Esophagus squamous epithelium (tissue), 5 donors: ENCODE measurements around the gene OR4N5. TPM values are rescaled to one million over a fixed set of nuclear protein-coding genes. Genes with fewer than 3 reads are reported as not detected.
"Not testable (repeated sequence)": the region's sequence is repeated elsewhere in the genome, so short reads cannot be mapped to it uniquely, and the experiment has no call there.

ENCODE experiments used
- DNase-seq: peaks from one replicate; lab custom pipeline; 2025; lab: John Stamatoyannopoulos, UW
- H3K27ac ChIP-seq, 4 donors: fragments of 200-600 bp; sonication (generic); one replicate each; pipeline ENCODE4 v1.5.1; 2016 to 2019; ENCODE audit warnings: mild to moderate bottlenecking in 1 of 4
- H3K27me3 ChIP-seq, 4 donors: fragments of 200-600 bp; sonication (generic); 1 replicate in 3 of 4; 2 replicates in 1 of 4; pipeline versions ENCODE4 v1.5.1 to v1.6.0; 2017 to 2021; ENCODE audit warnings: antibody characterized with exemption in 1 of 4
- H3K36me3 ChIP-seq, 3 donors: fragments of 200-600 bp; sonication (generic); one replicate each; pipeline ENCODE4 v1.5.1; 2016 to 2019
- H3K4me1 ChIP-seq, 3 donors: fragments of 200-600 bp; sonication (generic); one replicate each; pipeline ENCODE4 v1.5.1; 2017 to 2019
- H3K4me3 ChIP-seq, 4 donors: fragments of 200-600 bp; sonication (generic); 1 replicate in 3 of 4; 2 replicates in 1 of 4; pipeline ENCODE4 v1.5.1; 2016 to 2019; ENCODE audit warnings: mild to moderate bottlenecking in 2 of 4, moderate library complexity in 1 of 4
- H3K9me3 ChIP-seq, 3 donors: fragments of 200-600 bp; sonication (generic); one replicate each; pipeline ENCODE4 v1.5.1; 2016 to 2019
- POLR2A ChIP-seq, 4 donors: fragments of 450-650 bp; IDR thresholded peaks; one replicate each; pipeline ENCODE4 v1.6.1; 2017; ENCODE audit warnings: antibody characterized with exemption in 4 of 4, mild to moderate bottlenecking in 4 of 4, moderate library complexity in 3 of 4
- WGBS, 2 donors: methylation state at CpG; one replicate each; pipeline ENCODE4 v1.1.5; 2018; 5-methylcytosine and 5-hydroxymethylcytosine counted together
- intact Hi-C: fragments of 100-400 bp; cut with DNase I; formaldehyde crosslinking; loops from one replicate; pipeline ENCODE4 v1.15.0; 2022
- total RNA-seq, 4 donors: library from RNA; depleted of rRNA; stranded (reverse); fragments of >200 nt; gene quantifications; one replicate each; pipeline ENCODE4 v1.1.0, GENCODE V29; 2016
- TF ChIP-seq, protein P1 (sequence below), 6 experiments: fragments of 450-650 bp in 4 of 6; fragments of 200-600 bp in 2 of 6; sonication (generic) in 2 of 6; IDR thresholded peaks; one replicate each; pipeline ENCODE4 v1.5.1; 2016 to 2019; ENCODE audit warnings: antibody characterized with exemption in 6 of 6, mild to moderate bottlenecking in 4 of 6, moderate library complexity in 4 of 6
- donor health status: DM: yes; HTN: yes; CAD: no.

The OR4N5 gene, protein sequence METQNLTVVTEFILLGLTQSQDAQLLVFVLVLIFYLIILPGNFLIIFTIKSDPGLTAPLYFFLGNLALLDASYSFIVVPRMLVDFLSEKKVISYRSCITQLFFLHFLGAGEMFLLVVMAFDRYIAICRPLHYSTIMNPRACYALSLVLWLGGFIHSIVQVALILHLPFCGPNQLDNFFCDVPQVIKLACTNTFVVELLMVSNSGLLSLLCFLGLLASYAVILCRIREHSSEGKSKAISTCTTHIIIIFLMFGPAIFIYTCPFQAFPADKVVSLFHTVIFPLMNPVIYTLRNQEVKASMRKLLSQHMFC
- not detected for total RNA-seq

DNA sequence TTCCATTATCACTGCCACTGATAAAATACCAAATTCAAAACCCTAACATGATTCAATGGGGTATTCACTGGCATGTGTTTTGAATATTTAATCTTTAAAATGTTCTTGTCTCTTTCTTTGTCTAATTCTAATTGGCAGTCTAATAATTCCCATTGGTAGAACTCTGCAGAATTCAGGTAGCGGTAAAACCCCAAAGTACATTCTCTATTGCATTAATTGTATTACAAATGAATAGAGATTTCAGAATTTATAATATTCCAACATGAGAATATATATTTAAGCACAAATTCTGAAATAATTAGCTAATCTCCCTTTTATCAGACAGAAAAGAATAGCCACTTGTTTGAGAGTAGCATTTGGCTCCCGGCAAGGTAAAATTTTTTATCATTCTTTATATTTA, at the start of gene OR4N5:
Gene OR4N5, plus strand, starts transcription at position 301 of the 400 bp plus-strand sequence. CDS start 4,916 bp downstream, outside the sequence.
- intact Hi-C loops, result no loop called here
- DNase-seq, result no peak
- Histone ChIP-seq H3K4me3 (no peak within 1 kb of the TSS), H3K36me3 (no peaks in the 10 kb centered on the region), H3K9me3 (no peaks in the 10 kb centered on the region), H3K4me1 (no peaks in the 10 kb centered on the region), H3K27ac (no peak within 1 kb of the TSS), H3K27me3 (no peaks in the 10 kb centered on the region)
- WGBS, 2 donors, result 84 to 86% methylated on average over 2 of the region's 2 CpGs
- no peak for TF ChIP-seq POLR2A (IDR thresholded peaks at IDR 0.05)
- TF ChIP-seq, protein P1, sequence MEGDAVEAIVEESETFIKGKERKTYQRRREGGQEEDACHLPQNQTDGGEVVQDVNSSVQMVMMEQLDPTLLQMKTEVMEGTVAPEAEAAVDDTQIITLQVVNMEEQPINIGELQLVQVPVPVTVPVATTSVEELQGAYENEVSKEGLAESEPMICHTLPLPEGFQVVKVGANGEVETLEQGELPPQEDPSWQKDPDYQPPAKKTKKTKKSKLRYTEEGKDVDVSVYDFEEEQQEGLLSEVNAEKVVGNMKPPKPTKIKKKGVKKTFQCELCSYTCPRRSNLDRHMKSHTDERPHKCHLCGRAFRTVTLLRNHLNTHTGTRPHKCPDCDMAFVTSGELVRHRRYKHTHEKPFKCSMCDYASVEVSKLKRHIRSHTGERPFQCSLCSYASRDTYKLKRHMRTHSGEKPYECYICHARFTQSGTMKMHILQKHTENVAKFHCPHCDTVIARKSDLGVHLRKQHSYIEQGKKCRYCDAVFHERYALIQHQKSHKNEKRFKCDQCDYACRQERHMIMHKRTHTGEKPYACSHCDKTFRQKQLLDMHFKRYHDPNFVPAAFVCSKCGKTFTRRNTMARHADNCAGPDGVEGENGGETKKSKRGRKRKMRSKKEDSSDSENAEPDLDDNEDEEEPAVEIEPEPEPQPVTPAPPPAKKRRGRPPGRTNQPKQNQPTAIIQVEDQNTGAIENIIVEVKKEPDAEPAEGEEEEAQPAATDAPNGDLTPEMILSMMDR (IDR thresholded peaks at IDR 0.05), result no peak

DNA sequence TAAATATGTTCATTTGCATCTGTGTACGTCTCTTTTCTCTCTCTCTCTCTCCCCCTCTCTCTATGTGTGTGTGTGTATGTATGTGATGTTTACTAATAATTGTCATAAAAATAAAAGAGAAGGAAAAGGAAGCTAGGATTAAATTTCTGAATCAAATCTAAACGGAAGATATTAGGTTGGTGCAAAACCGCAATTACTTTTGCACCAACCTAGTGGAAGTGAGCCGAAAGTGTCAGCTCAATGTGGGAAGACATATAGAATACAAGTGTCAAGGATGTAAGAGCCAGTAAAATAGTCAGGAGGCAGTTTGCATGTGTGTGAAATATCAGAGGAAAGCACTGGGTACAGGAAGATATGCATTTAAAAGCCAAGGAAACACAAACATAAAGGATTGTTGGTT, 46.6 kb upstream of the OR4N5 start:
- no peak for TF ChIP-seq POLR2A (IDR thresholded peaks at IDR 0.05)
- TF ChIP-seq, protein P1 (IDR thresholded peaks at IDR 0.05), result no peak
- intact Hi-C loops, result no loop called here
- Histone ChIP-seq H3K4me1 (no peaks in the 10 kb centered on the region), H3K4me3 (no peak overlapping the region), H3K36me3 (no peaks in the 10 kb centered on the region), H3K27me3 (no peaks in the 10 kb centered on the region), H3K27ac (no peak overlapping the region), H3K9me3 (no peaks in the 10 kb centered on the region)
- no peak for DNase-seq
- WGBS, 2 donors, result 44 to 53% methylated on average over 4 of the region's 4 CpGs

DNA sequence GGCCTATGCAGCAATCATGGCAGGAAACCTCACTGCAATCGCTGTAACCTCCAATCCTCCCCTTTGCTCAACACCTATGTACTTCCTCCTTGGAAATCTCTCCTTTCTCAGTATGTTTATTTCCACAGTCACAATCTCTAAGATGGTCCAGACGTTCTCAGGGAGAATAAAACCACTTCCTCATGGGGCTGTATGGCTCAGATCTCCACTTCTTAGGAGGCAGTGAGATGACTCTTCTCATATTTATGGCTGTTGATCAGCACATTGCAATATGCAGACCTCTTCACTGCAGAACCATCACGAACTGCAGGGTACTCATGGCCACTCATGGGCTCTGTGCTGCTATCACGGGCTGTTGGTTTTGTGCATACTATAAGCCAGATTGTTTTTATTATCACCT, 45.2 kb upstream of the OR4N5 start:
- intact Hi-C loops, result no loop called here
- Histone ChIP-seq H3K36me3 (no peaks in the 10 kb centered on the region), H3K4me1 (no peaks in the 10 kb centered on the region), H3K9me3 (no peaks in the 10 kb centered on the region), H3K4me3 (no peak overlapping the region), H3K27ac (no peak overlapping the region), H3K27me3 (no peaks in the 10 kb centered on the region)
- 32 to 35% methylated on average over 4 of the region's 4 CpGs for WGBS, 2 donors
- no peak for TF ChIP-seq POLR2A (IDR thresholded peaks at IDR 0.05)
- TF ChIP-seq, protein P1 (IDR thresholded peaks at IDR 0.05), result no peak
- no peak for DNase-seq

DNA sequence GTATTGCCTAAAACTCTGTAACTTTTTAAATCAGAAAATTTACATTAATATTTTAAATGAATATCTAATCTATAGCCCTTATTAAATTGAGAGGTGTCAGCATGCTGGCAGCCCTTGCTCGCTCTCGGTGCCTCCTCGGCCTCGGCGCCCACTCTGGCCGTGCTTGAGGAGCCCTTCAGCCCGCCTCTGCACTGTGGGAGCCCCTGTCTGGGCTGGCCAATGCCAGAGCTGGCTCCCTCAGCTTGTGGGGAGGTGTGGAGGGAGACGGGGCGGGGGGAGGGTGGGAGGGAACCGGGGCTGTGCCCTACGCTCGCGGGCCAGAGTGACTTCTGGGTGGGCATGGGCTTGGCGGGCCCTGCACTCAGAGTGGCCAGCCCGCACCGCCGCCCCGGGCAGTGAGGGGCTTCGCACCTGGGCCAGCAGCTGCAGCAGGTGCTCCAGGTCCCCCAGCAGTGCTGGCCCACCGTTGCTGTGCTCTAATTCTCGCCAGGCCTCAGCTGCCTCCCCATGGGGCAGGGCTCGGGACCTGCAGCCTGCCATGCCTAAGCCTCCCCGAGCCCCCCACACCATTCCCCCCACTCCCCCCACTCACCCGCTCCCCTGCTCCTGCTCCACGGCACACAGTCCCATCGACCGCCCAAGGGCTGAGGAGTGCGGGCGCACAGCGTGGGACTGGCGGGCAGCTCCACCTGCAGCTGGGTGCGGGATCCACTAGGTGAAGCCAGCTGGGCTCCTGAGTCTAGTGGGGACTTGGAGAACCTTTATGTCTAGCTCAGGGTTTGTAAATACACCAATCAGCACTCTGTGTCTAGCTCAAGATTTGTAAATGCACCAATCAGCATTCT, 39.5 kb upstream of the OR4N5 start:
- H3K9me3 ChIP-seq, result peaks cover 0 to 11% (median 4%) of the 10 kb centered on the region in 3 donors
- H3K4me3 ChIP-seq, H3K27ac ChIP-seq, H3K36me3 ChIP-seq, intact Hi-C loops, H3K27me3 ChIP-seq, DNase-seq, H3K4me1 ChIP-seq: not testable (repeated sequence)
- 78 to 83% methylated on average over 6 to 7 of the region's 32 CpGs for WGBS, 2 donors

DNA sequence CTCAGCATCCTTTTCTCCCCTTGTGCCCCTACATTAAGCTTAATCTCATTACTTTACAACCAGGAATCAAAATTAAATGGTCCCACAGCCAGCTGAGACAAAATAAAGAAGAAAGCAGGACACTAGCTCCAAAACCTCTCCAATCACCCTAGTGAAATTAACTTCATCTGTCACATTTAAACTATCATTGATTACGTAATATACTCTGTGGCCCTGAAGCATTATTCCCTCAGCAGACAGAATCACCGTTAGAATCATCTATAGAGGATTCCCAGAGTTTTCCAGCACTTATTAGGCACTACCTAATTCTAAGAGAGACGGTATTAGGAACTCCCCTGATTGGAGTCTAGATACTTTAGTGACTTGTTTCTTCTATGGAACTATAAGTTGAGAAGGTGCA, 28.2 kb upstream of the OR4N5 start, which contains the start of gene OR4K17:
Gene OR4K17, plus strand, starts transcription at position 302 of the 400 bp plus-strand sequence. CDS start 6,761 bp downstream, outside the sequence.
- DNase-seq, result no peak

More for the DNA sequence above, 28.2 kb upstream of the OR4N5 start, which contains the start of gene OR4K17:
- TF ChIP-seq, protein P1 (IDR thresholded peaks at IDR 0.05), result no peak
- no peak for TF ChIP-seq POLR2A (IDR thresholded peaks at IDR 0.05)
- Histone ChIP-seq H3K9me3 (no peaks in the 10 kb centered on the region), H3K27ac (no peak within 1 kb of the TSS), H3K4me3 (no peak within 1 kb of the TSS), H3K36me3 (no peaks in the 10 kb centered on the region), H3K4me1 (no peaks in the 10 kb centered on the region), H3K27me3 (no peaks in the 10 kb centered on the region)
- 54 to 70% methylated on average over 3 of the region's 3 CpGs for WGBS, 2 donors
- intact Hi-C loops, result no loop called here
